Fibroblast of lung (primary cell): Measurements from ENCODE around the gene WNT3A.

Experiments used
- EZH2 ChIP-seq: IDR thresholded peaks from 2 replicates; pipeline ENCODE4 v1.5.1; 2012; ENCODE audit warnings: low read length, control low read depth, mild to moderate bottlenecking; ENCODE audit errors: missing control alignments
- TF ChIP-seq, protein P1 (sequence below), 2 donors: IDR thresholded peaks in 1 of 2; conservative IDR thresholded peaks in 1 of 2; 1 replicate in 1 of 2; 2 replicates in 1 of 2; pipeline ENCODE4 v1.5.1; 2011 to 2012; ENCODE audit warnings: low read length in 2 of 2, control low read depth in 1 of 2, inconsistent platforms in 1 of 2, low read depth in 1 of 2, mild to moderate bottlenecking in 1 of 2

DNA sequence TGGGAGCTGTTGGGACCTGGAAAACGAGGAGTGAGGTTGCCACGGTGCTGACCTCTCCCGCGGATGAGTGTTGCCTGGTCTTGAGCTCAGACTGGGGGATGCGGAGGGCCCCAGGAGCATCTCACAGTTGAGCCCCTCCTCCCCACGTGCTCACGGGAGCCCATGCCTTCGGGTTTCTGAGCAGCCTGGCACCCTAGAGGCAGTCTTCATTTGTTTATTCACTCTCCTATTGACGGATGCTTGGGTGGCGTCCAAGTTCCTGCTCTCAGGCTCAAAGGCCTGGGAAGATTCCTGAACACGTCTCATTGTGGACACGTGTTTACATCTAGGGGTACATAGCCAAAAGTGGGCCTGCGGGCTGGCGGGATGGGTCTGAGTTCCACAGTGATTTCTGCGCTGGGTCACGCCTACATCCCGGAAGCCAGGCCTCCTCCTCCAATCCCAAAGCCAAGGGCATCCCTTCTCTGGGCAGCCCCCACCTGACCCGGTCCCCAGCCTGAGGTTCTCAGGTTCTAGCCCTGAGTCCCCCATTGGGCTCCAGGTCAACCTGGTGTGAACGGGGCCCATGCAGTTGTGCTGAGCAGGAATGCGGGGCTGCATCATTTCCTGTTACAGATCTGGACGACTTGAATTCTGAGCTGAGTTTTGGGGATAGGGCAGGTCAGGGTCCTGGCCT, 14.7 kb downstream of the WNT3A start:
- TF ChIP-seq, protein P1, sequence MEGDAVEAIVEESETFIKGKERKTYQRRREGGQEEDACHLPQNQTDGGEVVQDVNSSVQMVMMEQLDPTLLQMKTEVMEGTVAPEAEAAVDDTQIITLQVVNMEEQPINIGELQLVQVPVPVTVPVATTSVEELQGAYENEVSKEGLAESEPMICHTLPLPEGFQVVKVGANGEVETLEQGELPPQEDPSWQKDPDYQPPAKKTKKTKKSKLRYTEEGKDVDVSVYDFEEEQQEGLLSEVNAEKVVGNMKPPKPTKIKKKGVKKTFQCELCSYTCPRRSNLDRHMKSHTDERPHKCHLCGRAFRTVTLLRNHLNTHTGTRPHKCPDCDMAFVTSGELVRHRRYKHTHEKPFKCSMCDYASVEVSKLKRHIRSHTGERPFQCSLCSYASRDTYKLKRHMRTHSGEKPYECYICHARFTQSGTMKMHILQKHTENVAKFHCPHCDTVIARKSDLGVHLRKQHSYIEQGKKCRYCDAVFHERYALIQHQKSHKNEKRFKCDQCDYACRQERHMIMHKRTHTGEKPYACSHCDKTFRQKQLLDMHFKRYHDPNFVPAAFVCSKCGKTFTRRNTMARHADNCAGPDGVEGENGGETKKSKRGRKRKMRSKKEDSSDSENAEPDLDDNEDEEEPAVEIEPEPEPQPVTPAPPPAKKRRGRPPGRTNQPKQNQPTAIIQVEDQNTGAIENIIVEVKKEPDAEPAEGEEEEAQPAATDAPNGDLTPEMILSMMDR (conservative IDR thresholded peaks at IDR 0.05 in 1 of 2, IDR thresholded peaks at IDR 0.05 in 1 of 2; ENCODE audit: low read depth in 1 of 2, low read length in 2 of 2), result no peak
- no peak for TF ChIP-seq EZH2
